Lung (tissue), 12 donors: Measurements from ENCODE around the gene CAMSAP2. TPM values are rescaled to one million over a fixed set of nuclear protein-coding genes. Genes with fewer than 3 reads are reported as not detected.

Source experiments
- ATAC-seq: fragments of 200-7000 bp; cut with Tn5 transposase; one replicate; pipeline ENCODE4 v1.9.1; 2020; ENCODE audit warnings: moderate number of reproducible peaks; ENCODE audit not compliant: insufficient read depth, low FRiP score
- DNase-seq, 3 donors: peaks; one replicate each; pipeline ENCODE4 v3.0.0-alpha.2; 2013 to 2017
- H3K27ac ChIP-seq, 2 donors: one replicate each; pipeline ENCODE4 v1.5.1; 2013; ENCODE audit warnings: mild to moderate bottlenecking in 2 of 2, moderate library complexity in 2 of 2, control low read depth in 1 of 2, inconsistent platforms in 1 of 2, low read depth in 1 of 2, low read length in 1 of 2
- H3K27me3 ChIP-seq, 3 donors: one replicate each; pipeline ENCODE4 v1.5.1; 2013; ENCODE audit warnings: low read length in 2 of 3; ENCODE audit not compliant: control insufficient read depth in 3 of 3, insufficient read depth in 3 of 3
- H3K36me3 ChIP-seq, 4 donors: one replicate each; pipeline ENCODE4 v1.5.1; 2013; ENCODE audit warnings: low read length in 4 of 4, mild to moderate bottlenecking in 1 of 4, moderate library complexity in 1 of 4; ENCODE audit not compliant: control insufficient read depth in 4 of 4, insufficient read depth in 4 of 4
- H3K4me1 ChIP-seq, 5 donors: one replicate each; pipeline ENCODE4 v1.5.1; 2013; ENCODE audit warnings: low read length in 5 of 5, mild to moderate bottlenecking in 2 of 5, moderate library complexity in 1 of 5; ENCODE audit not compliant: control insufficient read depth in 5 of 5, insufficient read depth in 5 of 5
- H3K4me3 ChIP-seq: one replicate; pipeline ENCODE4 v1.5.1; 2013; ENCODE audit warnings: mild to moderate bottlenecking, control low read depth, moderate library complexity
- H3K9ac ChIP-seq, 2 donors: one replicate each; pipeline ENCODE4 v1.5.1; 2013; ENCODE audit warnings: low read length in 2 of 2, control low read depth in 1 of 2; ENCODE audit not compliant: insufficient read depth in 1 of 2
- H3K9me3 ChIP-seq, 4 donors: one replicate each; pipeline ENCODE4 v1.5.1; 2013; ENCODE audit warnings: low read length in 3 of 4, mild to moderate bottlenecking in 1 of 4, moderate library complexity in 1 of 4; ENCODE audit not compliant: control insufficient read depth in 4 of 4, insufficient read depth in 3 of 4
- WGBS, 2 donors: extraction: QIAGEN DNeasy Blood & Tissue Kit; methylation state at CpG; one replicate each; pipeline ENCODE4 v1.1.7; 2013; 5-methylcytosine and 5-hydroxymethylcytosine counted together
- polyA plus RNA-seq, 2 donors: library from polyadenylated mRNA; stranded (reverse); fragments of 200-250 nt; gene quantifications; one replicate each; pipeline ENCODE4 v1.2.1, GENCODE V29; 2013
- total RNA-seq, 2 donors: library from RNA; depleted of rRNA in 1 of 2; stranded (reverse); fragments of >200 nt in 1 of 2; gene quantifications; one replicate each; pipeline ENCODE4 v1.2.1, GENCODE V29; 2014 to 2021
- TF ChIP-seq, protein P1 (sequence below): IDR thresholded peaks from 2 replicates; pipeline ENCODE4 v1.5.1; 2012; ENCODE audit warnings: mild to moderate bottlenecking; ENCODE audit errors: control extremely low read depth, extremely low read depth
- donor health status: control.
- donor health status: control.
- donor health status: Bipolar disorder and iron deficiency.
- donor health status: healthy.
- donor health status: DM: yes; HTN: yes; CAD: no.

The CAMSAP2 gene
- total and polyA plus RNA-seq, 4 donors, result 8.0 to 51.8 (median 16.6) TPM

DNA sequence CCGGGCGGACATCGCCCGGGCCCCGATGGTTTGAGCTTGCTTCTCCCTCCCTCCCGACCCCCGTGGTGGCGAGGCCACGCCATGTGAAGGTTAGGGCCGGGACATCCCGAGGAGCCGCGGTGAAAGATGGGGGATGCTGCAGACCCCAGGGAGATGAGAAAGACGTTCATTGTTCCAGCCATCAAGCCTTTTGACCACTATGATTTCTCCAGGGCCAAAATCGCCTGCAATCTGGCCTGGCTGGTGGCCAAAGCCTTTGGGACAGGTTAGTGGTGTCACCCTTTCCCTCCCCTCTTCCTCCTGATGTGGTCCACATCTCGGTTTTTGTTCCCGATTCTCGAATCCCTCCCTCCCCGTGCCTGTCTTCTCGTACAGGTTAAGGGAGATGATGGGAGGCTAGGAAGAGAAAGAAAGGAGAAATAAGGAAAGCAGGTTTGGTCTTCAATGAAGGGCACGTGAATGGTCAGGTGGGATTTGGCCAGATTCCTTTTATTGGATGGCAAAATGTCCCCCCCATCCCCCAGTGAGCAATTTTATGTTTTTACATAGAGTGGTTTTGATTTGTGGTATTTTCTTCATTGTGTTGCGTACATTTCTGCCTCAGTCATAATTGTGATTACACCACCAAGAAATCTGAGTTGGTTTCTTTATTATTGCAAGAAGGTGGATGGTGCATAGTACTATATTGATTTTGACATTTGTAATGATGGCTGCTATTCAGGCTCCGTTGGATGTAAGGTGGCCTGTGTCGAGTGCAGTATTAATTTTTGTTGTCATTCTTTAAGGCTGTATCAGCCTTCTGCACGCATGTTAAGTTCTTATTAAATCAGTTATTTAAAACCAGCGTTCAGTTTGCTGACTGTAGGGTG is 1.2 kb downstream of the CAMSAP2 start:
- Histone ChIP-seq H3K9me3 (no peaks in the 10 kb centered on the region), H3K4me1 (peaks cover 0 to 25% (median 14%) of the 10 kb centered on the region in 5 donors), H3K36me3 (no peaks in the 10 kb centered on the region), H3K27me3 (no peaks in the 10 kb centered on the region), H3K9ac (peak overlapping the region; percentile 96 to 98), H3K27ac (peak overlapping the region; percentile 97 to 98), H3K4me3 (peak overlapping the region; percentile 79)
- DNase-seq, result peak in 2 of 3 donors; percentile 51 to 57
- no peak for ATAC-seq
- TF ChIP-seq, protein P1, sequence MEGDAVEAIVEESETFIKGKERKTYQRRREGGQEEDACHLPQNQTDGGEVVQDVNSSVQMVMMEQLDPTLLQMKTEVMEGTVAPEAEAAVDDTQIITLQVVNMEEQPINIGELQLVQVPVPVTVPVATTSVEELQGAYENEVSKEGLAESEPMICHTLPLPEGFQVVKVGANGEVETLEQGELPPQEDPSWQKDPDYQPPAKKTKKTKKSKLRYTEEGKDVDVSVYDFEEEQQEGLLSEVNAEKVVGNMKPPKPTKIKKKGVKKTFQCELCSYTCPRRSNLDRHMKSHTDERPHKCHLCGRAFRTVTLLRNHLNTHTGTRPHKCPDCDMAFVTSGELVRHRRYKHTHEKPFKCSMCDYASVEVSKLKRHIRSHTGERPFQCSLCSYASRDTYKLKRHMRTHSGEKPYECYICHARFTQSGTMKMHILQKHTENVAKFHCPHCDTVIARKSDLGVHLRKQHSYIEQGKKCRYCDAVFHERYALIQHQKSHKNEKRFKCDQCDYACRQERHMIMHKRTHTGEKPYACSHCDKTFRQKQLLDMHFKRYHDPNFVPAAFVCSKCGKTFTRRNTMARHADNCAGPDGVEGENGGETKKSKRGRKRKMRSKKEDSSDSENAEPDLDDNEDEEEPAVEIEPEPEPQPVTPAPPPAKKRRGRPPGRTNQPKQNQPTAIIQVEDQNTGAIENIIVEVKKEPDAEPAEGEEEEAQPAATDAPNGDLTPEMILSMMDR, result no peak
- WGBS, 2 donors, result 4 to 6% methylated on average over 23 to 26 of the region's 26 CpGs

- TF ChIP-seq, protein P1, result no peak
- Histone ChIP-seq H3K9ac (peak overlapping the region; percentile 96 to 98), H3K9me3 (no peaks in the 10 kb centered on the region), H3K27ac (no peak overlapping the region), H3K36me3 (no peaks in the 10 kb centered on the region), H3K27me3 (no peaks in the 10 kb centered on the region), H3K4me1 (peaks cover 0 to 25% (median 14%) of the 10 kb centered on the region in 5 donors), H3K4me3 (no peak overlapping the region)
- WGBS, 2 donors, result 13 to 18% methylated on average over 3 of the region's 3 CpGs
- ATAC-seq (no peak), DNase-seq (peak in 2 of 3 donors; percentile 47 to 56)
These were observed 2.0 kb downstream of the CAMSAP2 start for GRCh38 chr1:200740571-200741208.

DNA sequence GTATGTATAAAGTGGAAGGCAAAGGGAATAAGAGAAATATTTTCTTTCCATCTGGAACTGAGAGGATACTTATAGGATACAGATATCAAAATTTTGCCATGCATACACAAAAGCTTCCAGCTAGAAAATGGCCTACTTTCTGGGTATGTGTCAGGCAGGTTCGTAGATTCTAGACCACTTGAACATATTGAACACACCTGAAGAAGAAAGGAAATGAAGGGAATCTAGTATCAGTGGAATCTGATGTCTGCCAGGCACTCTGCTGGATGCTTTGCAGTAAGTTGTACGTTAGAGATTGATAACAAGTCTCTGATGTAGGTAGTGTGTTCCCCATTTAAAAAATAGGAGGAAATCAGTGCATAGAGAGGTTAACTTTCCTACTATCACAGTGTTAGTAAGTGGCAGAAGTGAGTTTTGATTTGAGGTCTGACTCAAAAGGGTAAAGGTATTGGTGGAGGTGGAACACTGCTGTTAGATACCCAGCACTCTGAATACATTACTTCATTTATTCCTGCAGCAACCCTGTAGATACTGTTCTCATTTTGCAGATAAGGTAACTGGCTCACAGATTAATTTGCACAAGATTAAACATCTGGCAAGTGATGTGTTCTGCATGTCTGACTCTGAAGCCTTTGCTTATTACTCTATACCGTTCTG is 3.0 kb downstream of the CAMSAP2 start:
- H3K9ac ChIP-seq, result peak overlapping the region; percentile 18 to 98
- TF ChIP-seq, protein P1, result no peak
- no peak overlapping the region for H3K4me3 ChIP-seq
- H3K4me1 ChIP-seq, result peaks cover 0 to 25% (median 14%) of the 10 kb centered on the region in 5 donors
- no peak for ATAC-seq
- H3K36me3 ChIP-seq, result no peaks in the 10 kb centered on the region
- H3K27ac ChIP-seq, result no peak overlapping the region
- no peaks in the 10 kb centered on the region for H3K27me3 ChIP-seq
- peak in 2 of 3 donors; percentile 19 to 21 for DNase-seq
- no peaks in the 10 kb centered on the region for H3K9me3 ChIP-seq
- WGBS, 2 donors, result 24 to 66% methylated on average over 3 of the region's 3 CpGs
